ENCODE measurements around the gene ZMAT1. TPM values are rescaled to one million over a fixed set of nuclear protein-coding genes. Genes with fewer than 3 reads are reported as not detected.

The ZMAT1 gene
- polyA plus RNA-seq, 1 donor from 2014 or later: 39.1 TPM

Small RNA genes lying within 50 kb of the gene (small RNA-seq; reads per million reads assigned to genes)
- 0 reads per million in 3 experiments for gene RNU6-345P

Other genes starting within 250 kb of the ZMAT1 start
- not detected in 2 replicates for gene TCEAL2, start 193.7 kb upstream of the ZMAT1 start, polyA plus RNA-seq
- not detected in 2 replicates for gene TCEAL6, start 210.5 kb upstream of the ZMAT1 start, polyA plus RNA-seq
- gene BEX5, start 223.9 kb upstream of the ZMAT1 start, polyA plus RNA-seq: 9.2 and 17.8 TPM in 2 replicates